Lower leg skin (tissue), 3 donors: Measurements from ENCODE around the gene SCAF8.

Source experiments
- CTCF ChIP-seq, 3 donors: fragments of 450-650 bp; IDR thresholded peaks; one replicate each; pipeline ENCODE4 v1.5.1; 2016; ENCODE audit warnings: antibody characterized with exemption in 3 of 3, mild to moderate bottlenecking in 3 of 3, moderate library complexity in 2 of 3
- POLR2A ChIP-seq, 2 donors: fragments of 450-650 bp; IDR thresholded peaks; one replicate each; pipeline ENCODE4 v1.6.1; 2016 to 2017; ENCODE audit warnings: antibody characterized with exemption in 2 of 2, mild to moderate bottlenecking in 1 of 2, moderate library complexity in 1 of 2

- TF ChIP-seq CTCF (IDR thresholded peaks at IDR 0.05) (no peak), POLR2A (IDR thresholded peaks at IDR 0.05) (no peak)
These were observed 109.6 kb downstream of the SCAF8 start for GRCh38 chr6:154842833-154843232.
